ENCODE data around the gene RAMP1.

- TF ChIP-seq CTCF (IDR thresholded peaks at IDR 0.05) (no peak), EP300 (IDR thresholded peaks at IDR 0.05) (no peak), POLR2A (IDR thresholded peaks at IDR 0.05) (no peak)
These were observed 29.6 kb downstream of the RAMP1 start for GRCh38 chr2:237889016-237889415.

Measured in suprapubic skin (tissue), 3 donors.